ENCODE results near the gene UTS2R.

The UTS2R gene

GRCh38 chr17:82374626-82375331 lies 3.2 kb downstream of the UTS2R start:
- TF ChIP-seq ZNF623 (tag by site-specific recombination; IDR thresholded peaks at IDR 0.05), result no peak
- no peak for TF ChIP-seq REPIN1 (tag by site-specific recombination; IDR thresholded peaks at IDR 0.05; ENCODE audit: low read depth)
- TF ChIP-seq ZNF548 (tag by site-specific recombination; IDR thresholded peaks at IDR 0.05), result no peak
- no peak for TF ChIP-seq ZNF174 (tag by site-specific recombination; IDR thresholded peaks at IDR 0.05)
- no peak for TF ChIP-seq ZNF560 (tag by site-specific recombination; IDR thresholded peaks at IDR 0.05; ENCODE audit: borderline replicate concordance)
- no peak for TF ChIP-seq ZBTB8A (tag by site-specific recombination; IDR thresholded peaks at IDR 0.05)
- TF ChIP-seq GLI4 (tag by site-specific recombination; IDR thresholded peaks at IDR 0.05), result no peak
- no peak for TF ChIP-seq ZSCAN5A (tag by site-specific recombination; IDR thresholded peaks at IDR 0.05)
- no peak for TF ChIP-seq REST (tag by site-specific recombination; IDR thresholded peaks at IDR 0.05)
- no peak for TF ChIP-seq ZNF391 (tag by site-specific recombination; IDR thresholded peaks at IDR 0.05; ENCODE audit: borderline replicate concordance, low read depth)
- TF ChIP-seq ZNF768 (tag by site-specific recombination; IDR thresholded peaks at IDR 0.05), result no peak
- no peak for TF ChIP-seq KLF1 (tag by site-specific recombination; IDR thresholded peaks at IDR 0.05)
- TF ChIP-seq ATF2 (tag by site-specific recombination; IDR thresholded peaks at IDR 0.05; ENCODE audit: low read depth), result no peak
- TF ChIP-seq ZNF624 (tag by site-specific recombination; IDR thresholded peaks at IDR 0.05), result no peak
- TF ChIP-seq SP3 (tag by site-specific recombination; IDR thresholded peaks at IDR 0.05), result no peak
- no peak for TF ChIP-seq BCL6B (tag by site-specific recombination; IDR thresholded peaks at IDR 0.05)
- TF ChIP-seq ZNF140 (tag by site-specific recombination; IDR thresholded peaks at IDR 0.05), result no peak
- no peak for TF ChIP-seq ZNF132 (tag by site-specific recombination; IDR thresholded peaks at IDR 0.05; ENCODE audit: borderline replicate concordance)
- TF ChIP-seq ZNF16 (tag by site-specific recombination; IDR thresholded peaks at IDR 0.05; ENCODE audit: low read depth), result no peak
- TF ChIP-seq ZBTB11 (tag by site-specific recombination; conservative IDR thresholded peaks at IDR 0.05; ENCODE audit: low read depth), result no peak
- Histone ChIP-seq H3K9me3 (ENCODE audit: control insufficient read depth, insufficient read depth, low read depth, low read length) (no peaks in the 10 kb centered on the region), H3K4me3 (ENCODE audit: low read depth, low read length) (no peak overlapping the region), H3K36me3 (ENCODE audit: control insufficient read depth in 2 of 2, insufficient read depth in 1 of 2, low read length in 2 of 2) (no peaks in the 10 kb centered on the region), H3K27ac (ENCODE audit: extremely low read depth, low read depth, low read length) (no peak overlapping the region), H3K4me1 (ENCODE audit: control insufficient read depth, insufficient read depth, low read length) (no peaks in the 10 kb centered on the region)
- CTCF ChIA-PET, result no interaction called here
- POLR2A ChIA-PET, result no interaction called here
